ENCODE data around the gene BABAM2. TPM values are rescaled to one million over a fixed set of nuclear protein-coding genes. Genes with fewer than 3 reads are reported as not detected.

Gene BABAM2
- total RNA-seq, 4 donors from 2014 or later, result 35.0 to 70.5 (median 51.5) TPM

DNA sequence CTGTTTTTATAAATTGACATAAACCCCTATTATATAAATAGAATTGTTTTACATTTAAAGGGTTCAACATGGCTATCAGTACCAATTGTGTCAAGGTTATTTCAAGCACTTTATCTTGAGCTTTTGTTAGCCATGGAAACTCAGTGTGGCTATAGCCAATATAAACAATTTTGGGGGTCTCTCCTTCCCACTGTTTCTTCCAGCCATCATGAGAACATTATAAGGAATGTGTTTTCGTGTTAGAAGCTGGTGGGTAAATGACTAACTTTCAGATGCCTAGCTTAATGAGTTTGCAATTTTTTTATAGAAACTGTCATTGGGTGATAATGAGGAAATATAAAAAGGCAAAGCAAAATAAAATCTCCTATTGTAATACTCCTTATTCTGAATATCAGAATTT lies 348.7 kb downstream of the BABAM2 start:
- Histone ChIP-seq H3K4me1 (peaks cover 0 to under 1% (median 0%) of the 10 kb centered on the region in 4 donors), H3K9me3 (no peaks in the 10 kb centered on the region), H3K27me3 (no peaks in the 10 kb centered on the region), H3K36me3 (no peaks in the 10 kb centered on the region), H3K27ac (no peak overlapping the region), H3K4me3 (no peak overlapping the region)
- TF ChIP-seq, protein P1, sequence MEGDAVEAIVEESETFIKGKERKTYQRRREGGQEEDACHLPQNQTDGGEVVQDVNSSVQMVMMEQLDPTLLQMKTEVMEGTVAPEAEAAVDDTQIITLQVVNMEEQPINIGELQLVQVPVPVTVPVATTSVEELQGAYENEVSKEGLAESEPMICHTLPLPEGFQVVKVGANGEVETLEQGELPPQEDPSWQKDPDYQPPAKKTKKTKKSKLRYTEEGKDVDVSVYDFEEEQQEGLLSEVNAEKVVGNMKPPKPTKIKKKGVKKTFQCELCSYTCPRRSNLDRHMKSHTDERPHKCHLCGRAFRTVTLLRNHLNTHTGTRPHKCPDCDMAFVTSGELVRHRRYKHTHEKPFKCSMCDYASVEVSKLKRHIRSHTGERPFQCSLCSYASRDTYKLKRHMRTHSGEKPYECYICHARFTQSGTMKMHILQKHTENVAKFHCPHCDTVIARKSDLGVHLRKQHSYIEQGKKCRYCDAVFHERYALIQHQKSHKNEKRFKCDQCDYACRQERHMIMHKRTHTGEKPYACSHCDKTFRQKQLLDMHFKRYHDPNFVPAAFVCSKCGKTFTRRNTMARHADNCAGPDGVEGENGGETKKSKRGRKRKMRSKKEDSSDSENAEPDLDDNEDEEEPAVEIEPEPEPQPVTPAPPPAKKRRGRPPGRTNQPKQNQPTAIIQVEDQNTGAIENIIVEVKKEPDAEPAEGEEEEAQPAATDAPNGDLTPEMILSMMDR (IDR thresholded peaks at IDR 0.05), result no peak
- no peak for TF ChIP-seq POLR2A (IDR thresholded peaks at IDR 0.05)
- no peak for DNase-seq

DNA sequence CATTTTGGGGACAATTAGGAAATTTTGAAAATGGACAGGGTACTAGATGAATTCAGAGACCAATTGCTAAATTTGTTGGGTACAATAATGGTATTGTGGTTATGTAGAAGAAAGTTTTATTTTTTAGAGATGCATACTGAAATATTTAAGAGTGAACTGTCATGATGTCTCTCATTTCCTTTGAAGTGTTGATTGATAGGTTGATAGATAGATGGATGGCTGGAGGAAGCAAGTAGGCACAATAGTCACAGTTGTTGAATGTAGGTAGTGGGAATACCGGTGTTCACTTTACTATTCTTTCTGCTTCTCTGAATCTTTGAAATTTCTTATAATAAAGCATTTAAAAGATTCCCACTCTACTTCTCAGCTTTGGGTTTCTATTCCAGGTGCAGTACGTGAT lies 350.4 kb downstream of the BABAM2 start:
- Histone ChIP-seq H3K27me3 (no peaks in the 10 kb centered on the region), H3K4me3 (no peak overlapping the region), H3K27ac (no peak overlapping the region), H3K4me1 (no peaks in the 10 kb centered on the region), H3K36me3 (no peaks in the 10 kb centered on the region), H3K9me3 (no peaks in the 10 kb centered on the region)
- TF ChIP-seq, protein P1 (IDR thresholded peaks at IDR 0.05), result no peak
- TF ChIP-seq POLR2A (IDR thresholded peaks at IDR 0.05), result no peak
- DNase-seq, result no peak

DNA sequence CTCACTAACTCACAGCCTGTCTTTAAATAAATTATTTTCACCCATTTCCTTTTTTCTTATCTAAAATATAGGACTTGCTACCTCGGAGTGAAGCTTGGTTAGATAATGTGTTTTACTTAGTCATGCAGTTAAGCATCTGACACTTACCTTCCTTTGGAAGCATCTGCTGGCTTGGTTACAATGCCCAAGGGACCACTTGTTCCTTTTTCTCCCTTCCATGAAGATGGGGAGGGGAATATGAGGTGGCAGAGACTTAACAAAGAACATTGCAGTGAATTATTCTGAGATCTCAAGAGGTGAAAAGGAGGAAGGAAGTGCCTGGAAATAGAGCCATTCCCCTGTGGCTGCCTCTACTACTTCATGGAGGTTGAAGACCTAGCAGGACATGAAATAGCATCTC lies 356.8 kb downstream of the BABAM2 start:
- no peak overlapping the region for H3K4me3 ChIP-seq

DNA sequence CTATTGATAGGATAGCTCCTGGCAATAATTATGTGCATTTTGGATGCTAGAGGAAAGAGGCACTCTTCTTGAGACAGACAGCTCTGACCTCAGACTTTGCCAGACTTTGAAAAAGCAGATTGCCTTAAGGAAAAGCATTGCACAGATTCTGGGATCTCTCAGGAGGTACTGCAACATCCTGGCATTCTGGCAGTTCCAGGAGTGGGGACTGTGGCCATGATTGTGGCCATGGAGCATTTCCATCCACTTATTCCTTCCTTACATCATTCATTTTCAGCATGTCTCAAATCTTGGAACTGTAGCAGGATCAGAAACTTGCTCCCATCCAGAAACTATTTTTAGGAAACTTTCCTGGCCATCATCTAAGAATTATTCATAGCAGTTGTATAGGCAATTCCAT lies 357.2 kb downstream of the BABAM2 start:
- no peak for DNase-seq
- Histone ChIP-seq H3K27ac (no peak overlapping the region), H3K4me1 (no peaks in the 10 kb centered on the region), H3K36me3 (no peaks in the 10 kb centered on the region), H3K4me3 (no peak overlapping the region), H3K27me3 (no peaks in the 10 kb centered on the region), H3K9me3 (no peaks in the 10 kb centered on the region)
- TF ChIP-seq, protein P1 (IDR thresholded peaks at IDR 0.05), result no peak
- TF ChIP-seq POLR2A (IDR thresholded peaks at IDR 0.05), result no peak

More for the DNA sequence above, 356.8 kb downstream of the BABAM2 start:
- Histone ChIP-seq H3K9me3 (no peaks in the 10 kb centered on the region), H3K27me3 (no peaks in the 10 kb centered on the region), H3K27ac (no peak overlapping the region), H3K36me3 (no peaks in the 10 kb centered on the region), H3K4me1 (no peaks in the 10 kb centered on the region)
- TF ChIP-seq, protein P1 (IDR thresholded peaks at IDR 0.05), result no peak
- no peak for TF ChIP-seq POLR2A (IDR thresholded peaks at IDR 0.05)
- DNase-seq, result no peak

DNA sequence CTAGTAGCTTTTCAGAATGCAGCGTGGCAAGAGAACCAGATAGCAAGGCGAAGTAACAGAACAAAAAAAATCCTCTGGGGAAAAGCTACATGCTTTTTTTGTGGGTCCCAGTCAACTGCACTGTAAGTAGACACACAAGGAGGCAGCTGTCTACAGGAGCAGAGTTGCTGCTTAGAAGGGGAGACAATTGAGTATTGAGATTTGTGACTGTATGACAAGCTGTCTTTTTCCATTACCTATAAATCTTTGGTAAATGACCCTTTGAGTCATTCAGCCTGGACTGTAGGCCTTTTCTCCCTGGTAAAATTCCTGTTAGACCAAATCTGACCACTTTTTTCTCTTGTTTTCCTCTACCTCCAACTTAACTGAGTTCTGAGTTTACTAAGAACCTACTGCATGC lies 358.0 kb downstream of the BABAM2 start:
- TF ChIP-seq, protein P1 (IDR thresholded peaks at IDR 0.05), result no peak
- TF ChIP-seq POLR2A (IDR thresholded peaks at IDR 0.05), result no peak
- no peak for DNase-seq

DNA sequence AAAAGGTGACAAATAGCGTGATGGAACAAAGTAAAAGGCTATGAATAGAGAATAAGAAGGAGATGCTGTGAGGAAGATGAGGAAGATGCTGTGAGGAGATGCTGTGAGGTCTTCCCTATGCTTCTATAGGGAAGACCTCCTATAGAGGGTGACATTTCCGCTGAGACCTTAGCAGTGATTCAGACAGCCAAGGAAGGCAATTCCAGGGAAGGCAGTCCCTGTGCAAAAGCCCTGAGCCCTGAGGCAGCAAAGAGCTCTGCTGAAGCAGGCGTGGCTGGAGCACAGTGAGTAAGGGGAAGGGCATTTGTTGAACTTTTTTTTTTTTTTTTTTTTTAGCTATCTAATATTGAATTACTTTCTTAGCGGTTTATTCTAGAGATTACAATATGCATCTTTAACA lies 359.5 kb downstream of the BABAM2 start:
- H3K9me3 ChIP-seq, result no peaks in the 10 kb centered on the region
- no peaks in the 10 kb centered on the region for H3K27me3 ChIP-seq
- H3K4me1 ChIP-seq, result no peaks in the 10 kb centered on the region
- no peaks in the 10 kb centered on the region for H3K36me3 ChIP-seq
- no peak for TF ChIP-seq POLR2A (IDR thresholded peaks at IDR 0.05)
- TF ChIP-seq, protein P1 (IDR thresholded peaks at IDR 0.05), result no peak
- no peak overlapping the region for H3K27ac ChIP-seq
- H3K4me3 ChIP-seq, result no peak overlapping the region
- peak in 1 of 3 donors; percentile 51 for DNase-seq

More for the DNA sequence above, 358.0 kb downstream of the BABAM2 start:
- no peaks in the 10 kb centered on the region for H3K36me3 ChIP-seq
- no peaks in the 10 kb centered on the region for H3K9me3 ChIP-seq
- no peaks in the 10 kb centered on the region for H3K27me3 ChIP-seq
- no peak overlapping the region for H3K27ac ChIP-seq
- H3K4me3 ChIP-seq, result no peak overlapping the region
- H3K4me1 ChIP-seq, result no peaks in the 10 kb centered on the region

Measured in Peyer's patch (tissue), 4 donors.